ENCODE data around the gene SOBP.

DNA sequence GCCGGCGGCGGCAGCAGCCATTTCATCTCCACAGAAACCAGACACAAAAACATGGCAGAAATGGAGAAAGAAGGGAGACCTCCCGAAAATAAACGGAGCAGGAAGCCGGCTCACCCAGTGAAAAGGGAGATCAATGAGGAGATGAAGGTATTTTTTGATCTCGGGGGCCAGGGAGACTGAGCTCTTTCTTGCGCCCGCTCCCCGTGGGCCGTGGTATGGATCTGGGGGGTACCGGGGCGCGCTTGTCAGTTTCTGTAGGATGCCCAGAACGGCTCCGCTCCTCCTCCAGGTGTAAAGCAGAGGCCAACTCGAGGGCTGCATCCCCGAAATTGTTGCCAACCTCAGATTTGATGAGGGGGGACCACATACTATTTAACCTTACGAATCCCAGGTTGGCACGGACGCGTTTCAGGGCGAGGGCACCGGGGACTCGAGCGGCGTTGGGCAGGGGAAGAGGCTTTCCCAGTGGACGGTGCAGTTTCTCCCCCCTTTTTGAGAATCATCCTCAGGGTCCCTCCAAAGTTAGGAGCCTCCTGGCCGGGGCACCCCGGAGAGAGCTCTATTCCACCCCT is 735 bp downstream of the SOBP start:
- TF ChIP-seq, protein P1, sequence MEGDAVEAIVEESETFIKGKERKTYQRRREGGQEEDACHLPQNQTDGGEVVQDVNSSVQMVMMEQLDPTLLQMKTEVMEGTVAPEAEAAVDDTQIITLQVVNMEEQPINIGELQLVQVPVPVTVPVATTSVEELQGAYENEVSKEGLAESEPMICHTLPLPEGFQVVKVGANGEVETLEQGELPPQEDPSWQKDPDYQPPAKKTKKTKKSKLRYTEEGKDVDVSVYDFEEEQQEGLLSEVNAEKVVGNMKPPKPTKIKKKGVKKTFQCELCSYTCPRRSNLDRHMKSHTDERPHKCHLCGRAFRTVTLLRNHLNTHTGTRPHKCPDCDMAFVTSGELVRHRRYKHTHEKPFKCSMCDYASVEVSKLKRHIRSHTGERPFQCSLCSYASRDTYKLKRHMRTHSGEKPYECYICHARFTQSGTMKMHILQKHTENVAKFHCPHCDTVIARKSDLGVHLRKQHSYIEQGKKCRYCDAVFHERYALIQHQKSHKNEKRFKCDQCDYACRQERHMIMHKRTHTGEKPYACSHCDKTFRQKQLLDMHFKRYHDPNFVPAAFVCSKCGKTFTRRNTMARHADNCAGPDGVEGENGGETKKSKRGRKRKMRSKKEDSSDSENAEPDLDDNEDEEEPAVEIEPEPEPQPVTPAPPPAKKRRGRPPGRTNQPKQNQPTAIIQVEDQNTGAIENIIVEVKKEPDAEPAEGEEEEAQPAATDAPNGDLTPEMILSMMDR (IDR thresholded peaks at IDR 0.05) = no peak
- TF ChIP-seq POLR2AphosphoS5 (IDR thresholded peaks at IDR 0.05) (no peak), POLR2A (IDR thresholded peaks at IDR 0.05) (no peak)
